Gastroesophageal sphincter (tissue), 4 donors: ENCODE results near the gene CFAP92. TPM values are rescaled to one million over a fixed set of nuclear protein-coding genes. Genes with fewer than 3 reads are reported as not detected.
"Not testable (repeated sequence)": the region's sequence is repeated elsewhere in the genome, so short reads cannot be mapped to it uniquely, and the experiment has no call there.

ENCODE experiments used
- ATAC-seq: fragments of 150-250 bp; one replicate; pipeline ENCODE4 v1.9.1; 2016; ENCODE audit warnings: mild to moderate bottlenecking, moderate library complexity
- H3K27ac ChIP-seq, 4 donors: fragments of 200-600 bp; sonication (generic) in 3 of 4; 1 replicate in 3 of 4; 2 replicates in 1 of 4; pipeline ENCODE4 v1.5.1; 2016 to 2019
- H3K27me3 ChIP-seq: fragments of 200-600 bp; sonication (generic); one replicate; pipeline ENCODE4 v1.5.1; 2019
- H3K36me3 ChIP-seq, 2 donors: fragments of 200-600 bp; sonication (generic); one replicate each; pipeline ENCODE4 v1.5.1; 2019; ENCODE audit warnings: control low read depth in 1 of 2
- H3K4me1 ChIP-seq, 3 donors: fragments of 200-600 bp; sonication (generic); 1 replicate in 2 of 3; 2 replicates in 1 of 3; pipeline ENCODE4 v1.5.1; 2016 to 2019; ENCODE audit warnings: control low read depth in 2 of 3
- H3K4me3 ChIP-seq, 2 donors: fragments of 200-600 bp; sonication (generic); one replicate each; pipeline ENCODE4 v1.5.1; 2019; ENCODE audit warnings: mild to moderate bottlenecking in 1 of 2, moderate library complexity in 1 of 2
- H3K9me3 ChIP-seq, 3 donors: fragments of 200-600 bp; sonication (generic); one replicate each; pipeline ENCODE4 v1.5.1; 2017 to 2019; ENCODE audit warnings: control low read depth in 2 of 3
- CTCF ChIP-seq, 4 experiments: fragments of 200-600 bp in 2 of 4; fragments of 450-650 bp in 2 of 4; sonication (generic) in 1 of 4; IDR thresholded peaks; one replicate each; pipeline ENCODE4 v1.5.1; 2017 to 2019; ENCODE audit warnings: antibody characterized with exemption in 4 of 4, mild to moderate bottlenecking in 2 of 4, moderate library complexity in 2 of 4
- EP300 ChIP-seq: sonication (generic); formaldehyde crosslinking; IDR thresholded peaks from one replicate; pipeline ENCODE4 v1.6.1; 2017; ENCODE audit warnings: antibody characterized with exemption, mild to moderate bottlenecking
- POLR2A ChIP-seq, 2 donors: fragments of 450-650 bp; IDR thresholded peaks; one replicate each; pipeline ENCODE4 v1.6.1; 2017; ENCODE audit warnings: antibody characterized with exemption in 2 of 2, mild to moderate bottlenecking in 2 of 2, moderate library complexity in 1 of 2
- POLR2AphosphoS5 ChIP-seq: sonication (generic); formaldehyde crosslinking; IDR thresholded peaks from one replicate; pipeline ENCODE4 v1.6.1; 2017; ENCODE audit warnings: antibody characterized with exemption
- WGBS, 2 donors: methylation state at CpG; one replicate each; pipeline ENCODE4 v1.1.5; 2018; ENCODE audit warnings: low coverage in 1 of 2; 5-methylcytosine and 5-hydroxymethylcytosine counted together
- total RNA-seq, 4 donors: library from RNA; depleted of rRNA; stranded (reverse); fragments of >200 nt; gene quantifications; one replicate each; pipeline ENCODE4 v1.1.0, GENCODE V29; 2016

Gene CFAP92
- total RNA-seq, 4 donors from 2014 or later, result 0.96 to 3.3 (median 2.3) TPM

- no peak for ATAC-seq
- H3K27me3 ChIP-seq, result peaks cover 21% of the 10 kb centered on the region
- no peak for TF ChIP-seq POLR2A (IDR thresholded peaks at IDR 0.05)
- no peak for TF ChIP-seq EP300
- TF ChIP-seq CTCF (IDR thresholded peaks at IDR 0.05), result no peak
- TF ChIP-seq POLR2AphosphoS5, result no peak
- no peaks in the 10 kb centered on the region for H3K4me1 ChIP-seq
- H3K36me3 ChIP-seq, result no peaks in the 10 kb centered on the region
- no peak overlapping the region for H3K27ac ChIP-seq
- 47 to 84% methylated on average over 2 to 6 of the region's 9 CpGs for WGBS, 2 donors
- H3K9me3 ChIP-seq, result peaks cover 0 to 4% (median 0%) of the 10 kb centered on the region in 3 donors
- no peak overlapping the region for H3K4me3 ChIP-seq
These were observed 60.5 kb downstream of the CFAP92 start for GRCh38 chr3:128933213-128933921.

- Histone ChIP-seq H3K27me3 (peaks cover 21% of the 10 kb centered on the region), H3K4me3 (no peak overlapping the region), H3K36me3 (no peaks in the 10 kb centered on the region), H3K9me3 (peaks cover 0 to 4% (median 0%) of the 10 kb centered on the region in 3 donors), H3K27ac (no peak overlapping the region), H3K4me1 (no peaks in the 10 kb centered on the region)
- WGBS, 2 donors, result 76% methylated on average over 3 of the region's 12 CpGs; no CpG with 5 or more reads in 1 of the 2 donors
- ATAC-seq, result no peak
- TF ChIP-seq POLR2AphosphoS5, result no peak
- no peak for TF ChIP-seq EP300
- TF ChIP-seq CTCF (IDR thresholded peaks at IDR 0.05), result no peak
- no peak for TF ChIP-seq POLR2A (IDR thresholded peaks at IDR 0.05)
These were observed 61.2 kb downstream of the CFAP92 start for GRCh38 chr3:128932516-128933212.

GRCh38 chr3:128931046-128931445, 62.8 kb downstream of the CFAP92 start:
- no peaks in the 10 kb centered on the region for H3K36me3 ChIP-seq
- no peak overlapping the region for H3K27ac ChIP-seq
- 40 to 85% methylated on average over 2 to 5 of the region's 10 CpGs for WGBS, 2 donors
- TF ChIP-seq EP300 (no peak), CTCF (IDR thresholded peaks at IDR 0.05) (no peak), POLR2A (IDR thresholded peaks at IDR 0.05) (no peak), POLR2AphosphoS5 (no peak)
- peaks cover 21% of the 10 kb centered on the region for H3K27me3 ChIP-seq
- H3K4me3 ChIP-seq, result no peak overlapping the region
- H3K9me3 ChIP-seq, result peaks cover 0 to 4% (median 0%) of the 10 kb centered on the region in 3 donors
- ATAC-seq, result no peak
- H3K4me1 ChIP-seq, result no peaks in the 10 kb centered on the region

- Histone ChIP-seq H3K4me3 (no peak overlapping the region), H3K9me3 (peaks cover 0 to 4% (median 0%) of the 10 kb centered on the region in 3 donors), H3K4me1 (no peaks in the 10 kb centered on the region), H3K27me3 (peaks cover 9% of the 10 kb centered on the region), H3K36me3 (no peaks in the 10 kb centered on the region), H3K27ac (no peak overlapping the region)
- TF ChIP-seq EP300 (no peak), CTCF (IDR thresholded peaks at IDR 0.05) (no peak), POLR2A (IDR thresholded peaks at IDR 0.05) (no peak), POLR2AphosphoS5 (no peak)
- no peak for ATAC-seq
- WGBS, 2 donors, result 84 to 95% methylated on average over 3 of the region's 3 CpGs
These were observed 64.5 kb downstream of the CFAP92 start for GRCh38 chr3:128929364-128929763.

GRCh38 chr3:128923986-128924385, 69.9 kb downstream of the CFAP92 start:
- not testable (repeated sequence) for H3K4me1 ChIP-seq, ATAC-seq, H3K4me3 ChIP-seq, H3K27me3 ChIP-seq, H3K27ac ChIP-seq, H3K36me3 ChIP-seq
- WGBS, 2 donors, result 100% methylated on average over 3 to 4 of the region's 6 CpGs
- peaks cover 0 to 14% (median 0%) of the 10 kb centered on the region in 3 donors for H3K9me3 ChIP-seq
